Motor neuron (in vitro differentiated cells): ENCODE data around the gene CCDC69. TPM values are rescaled to one million over a fixed set of nuclear protein-coding genes. Genes with fewer than 3 reads are reported as not detected.
"Not testable (repeated sequence)": the region's sequence is repeated elsewhere in the genome, so short reads cannot be mapped to it uniquely, and the experiment has no call there.

ENCODE experiments used
- ATAC-seq, 8 experiments: fragments of 200-7000 bp; cut with Tn5 transposase; replicated peaks in 6 of 8; 2 replicates each; pipeline ENCODE4 v1.8.0; 2021; ENCODE audit warnings: mild to moderate bottlenecking in 8 of 8, moderate library complexity in 8 of 8
- H3K27ac ChIP-seq, 2 donors: fragments of 250-450 bp; sonication (Bioruptor Pico); 2 replicates each; pipeline ENCODE4 v1.9.0; 2021; ENCODE audit warnings: antibody characterized with exemption in 2 of 2, mild to moderate bottlenecking in 2 of 2, moderate library complexity in 1 of 2
- H3K4me1 ChIP-seq, 2 donors: fragments of 250-450 bp; sonication (Bioruptor Pico); replicated peaks in 1 of 2; 2 replicates each; pipeline ENCODE4 v1.6.1; 2021; ENCODE audit warnings: antibody characterized with exemption in 2 of 2, mild to moderate bottlenecking in 2 of 2, moderate library complexity in 1 of 2
- H3K4me3 ChIP-seq, 5 donors: fragments of 250-450 bp; sonication (Bioruptor Pico); 2 replicates each; pipeline ENCODE4 v1.9.0; 2021; ENCODE audit warnings: antibody characterized with exemption in 5 of 5, mild to moderate bottlenecking in 5 of 5, moderate library complexity in 4 of 5
- WGBS, 10 experiments: fragments of 450-650 bp; shearing (Covaris generic); methylation state at CpG; one replicate each; pipeline ENCODE4 v1.0.0; 2022; 5-methylcytosine and 5-hydroxymethylcytosine counted together
- in situ Hi-C, 9 experiments: fragments of 400-800 bp; cut with MboI; loops; one replicate each; pipeline ENCODE4 v1.15.0; 2021; ENCODE audit warnings: low sequenced_read_pairs in 9 of 9, low pct_unique_long_range_greater_than_20kb in 2 of 9; ENCODE audit not compliant: unreplicated experiment in 9 of 9
- total RNA-seq, 8 experiments: library from RNA; unstranded; fragments of 300-600 nt; gene quantifications; 2 replicates each; pipeline versions ENCODE4 v1.2.3 to v1.2.4, GENCODE V29; 2022

The CCDC69 gene
- total RNA-seq, 8 experiments from 2014 or later: 0.23 to 22.1 (median 1.1) TPM

- in situ Hi-C loops: no loop called here
- no peak overlapping the region for H3K4me3 ChIP-seq
- no peak overlapping the region for H3K27ac ChIP-seq
- 11 to 85% (median 59%) methylated on average over 3 to 5 of the region's 6 CpGs; no CpG with 5 or more reads in 6 of the 10 experiments for WGBS, 10 experiments
- peaks cover 3 to 13% of the 10 kb centered on the region in 2 donors for H3K4me1 ChIP-seq
- ATAC-seq: no peak
Measured at GRCh38 chr5:151180291-151180690, 43.6 kb downstream of the CCDC69 start.

DNA sequence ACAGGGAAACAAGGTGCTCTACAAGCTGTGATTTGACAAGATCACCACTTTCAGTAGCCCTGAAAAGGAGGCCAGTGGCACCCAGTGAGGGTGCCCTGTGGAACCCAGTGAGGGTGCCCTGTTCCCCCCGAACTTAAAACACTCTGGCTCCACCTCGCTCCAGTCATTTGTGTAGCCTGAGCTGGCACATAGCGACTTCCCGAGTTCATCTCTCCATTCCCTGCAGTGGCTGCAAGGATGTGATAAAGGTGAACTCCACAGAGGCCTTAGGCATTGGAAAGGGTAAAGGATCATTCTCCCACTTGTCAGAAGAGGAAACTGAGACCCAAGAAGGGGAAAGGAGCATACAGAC lies 44.4 kb downstream of the CCDC69 start:
- in situ Hi-C loops: no loop called here
- ATAC-seq: no peak
- H3K27ac ChIP-seq: no peak overlapping the region
- no peak overlapping the region for H3K4me3 ChIP-seq
- H3K4me1 ChIP-seq: peaks cover 3 to 13% of the 10 kb centered on the region in 2 donors
- 82 to 100% methylated on average over 1 to 2 of the region's 4 CpGs; no CpG with 5 or more reads in 8 of the 10 experiments for WGBS, 10 experiments

DNA sequence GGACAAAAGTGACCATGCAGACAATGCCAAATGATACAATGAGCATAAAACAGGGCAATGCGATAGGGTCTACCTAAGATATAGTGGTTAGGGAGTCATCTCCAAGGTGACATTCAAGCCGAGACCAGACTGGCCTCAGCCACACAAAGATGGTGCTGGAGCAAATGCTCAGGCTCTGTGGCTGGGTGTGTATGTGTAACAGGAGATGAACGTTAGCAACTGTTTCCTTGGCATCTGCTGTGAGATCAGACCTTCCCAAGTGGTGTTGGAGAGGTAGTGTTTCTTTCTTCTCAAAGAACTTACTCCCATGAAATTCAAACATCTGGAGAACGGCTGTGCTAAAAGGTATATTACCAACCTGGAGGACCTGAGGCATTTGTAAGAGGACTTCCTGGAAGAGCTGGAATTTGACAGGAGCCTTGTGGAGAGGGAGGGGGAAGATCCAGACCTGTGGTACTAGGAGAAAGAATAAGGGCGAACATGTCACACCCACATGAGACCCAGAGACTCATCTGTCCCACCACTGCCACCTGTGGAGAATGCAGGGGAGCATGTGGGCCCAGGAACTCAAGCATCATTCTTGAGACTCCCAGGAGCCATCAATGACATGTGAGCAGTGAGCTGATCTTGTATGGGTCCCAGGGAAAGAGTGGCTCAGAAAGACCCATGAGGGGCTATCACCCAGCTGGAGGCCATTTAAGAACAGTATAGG lies 45.0 kb downstream of the CCDC69 start:
- Histone ChIP-seq H3K27ac (no peak overlapping the region), H3K4me1 (peaks cover 3 to 13% of the 10 kb centered on the region in 2 donors), H3K4me3 (no peak overlapping the region)
- in situ Hi-C loops: no loop called here
- ATAC-seq: peak in 1 of 8 experiments; percentile 23
- whole genome bisulfite sequencing, 10 experiments: 0 to 93% (median 76%) methylated on average over 1 to 5 of the region's 5 CpGs; no CpG with 5 or more reads in 3 of the 10 experiments

DNA sequence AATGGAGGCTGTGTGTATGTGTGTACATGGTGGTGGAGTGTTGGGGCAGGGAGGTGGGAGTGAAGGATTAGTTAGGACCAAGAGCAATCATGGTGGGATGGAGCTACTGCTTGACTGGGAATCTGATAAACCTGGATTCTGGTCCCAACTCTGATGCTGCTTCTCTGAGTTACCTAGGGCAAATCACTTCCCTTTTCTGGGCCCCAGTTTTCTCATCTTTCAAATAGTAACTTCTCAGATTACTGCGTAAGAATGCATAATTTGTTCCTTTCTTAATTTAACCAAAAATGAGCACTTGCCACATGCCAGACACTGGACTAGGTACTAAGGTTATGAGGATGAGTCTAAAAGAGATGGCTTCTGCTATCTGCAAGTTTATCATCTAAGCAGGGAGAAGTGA lies 45.5 kb downstream of the CCDC69 start:
- no peak for ATAC-seq
- WGBS, 10 experiments: 20 to 100% (median 93%) methylated on average over 1 of the region's 1 CpG; no CpG with 5 or more reads in 4 of the 10 experiments
- no peak overlapping the region for H3K27ac ChIP-seq
- H3K4me3 ChIP-seq: no peak overlapping the region
- in situ Hi-C loops: no loop called here
- H3K4me1 ChIP-seq: peaks cover 3 to 13% of the 10 kb centered on the region in 2 donors

- ATAC-seq, H3K27ac ChIP-seq, in situ Hi-C loops, H3K4me3 ChIP-seq, H3K4me1 ChIP-seq: not testable (repeated sequence)
- 40 to 88% (median 77%) methylated on average over 2 to 5 of the region's 5 CpGs; no CpG with 5 or more reads in 4 of the 10 experiments for WGBS, 10 experiments
Measured at GRCh38 chr5:151176268-151176667, 47.6 kb downstream of the CCDC69 start.

DNA sequence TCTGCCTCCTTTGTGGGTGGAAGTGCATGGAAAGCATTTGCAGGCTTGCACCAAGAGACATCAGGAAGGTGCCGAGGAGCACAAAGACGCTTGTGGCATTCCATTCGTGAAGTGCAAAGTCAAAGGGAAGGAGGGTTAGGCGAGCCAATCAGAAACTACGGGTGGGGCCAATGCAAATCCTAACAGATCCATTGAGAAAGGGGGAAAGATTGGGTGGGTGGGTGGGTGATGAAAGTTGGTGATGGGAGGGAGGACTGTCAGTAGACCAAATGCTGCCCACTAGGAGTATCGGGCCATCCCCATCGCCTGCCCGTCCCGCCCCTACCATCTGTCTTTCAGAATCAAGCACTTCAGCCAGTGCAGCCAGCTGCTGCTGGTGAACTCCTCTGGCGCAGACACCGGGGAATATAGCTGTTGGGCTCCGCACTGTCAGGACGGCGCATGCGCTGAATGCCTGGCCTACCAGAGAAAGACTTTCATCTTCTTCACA lies 49.2 kb downstream of the CCDC69 start:
- WGBS, 10 experiments: 0 to 90% (median 57%) methylated on average over 1 to 5 of the region's 15 CpGs; no CpG with 5 or more reads in 5 of the 10 experiments
- ATAC-seq: peak in 3 of 8 experiments; percentile 82 to 93 (median 84)
- Histone ChIP-seq H3K27ac (no peak overlapping the region), H3K4me1 (no peaks in the 10 kb centered on the region), H3K4me3 (no peak overlapping the region)
- in situ Hi-C loops: loop anchor here in 1 of 9 experiments (25.0 kb wide), 1 partner anchor 712 kb away; no protein-coding TSS in a partner anchor

DNA sequence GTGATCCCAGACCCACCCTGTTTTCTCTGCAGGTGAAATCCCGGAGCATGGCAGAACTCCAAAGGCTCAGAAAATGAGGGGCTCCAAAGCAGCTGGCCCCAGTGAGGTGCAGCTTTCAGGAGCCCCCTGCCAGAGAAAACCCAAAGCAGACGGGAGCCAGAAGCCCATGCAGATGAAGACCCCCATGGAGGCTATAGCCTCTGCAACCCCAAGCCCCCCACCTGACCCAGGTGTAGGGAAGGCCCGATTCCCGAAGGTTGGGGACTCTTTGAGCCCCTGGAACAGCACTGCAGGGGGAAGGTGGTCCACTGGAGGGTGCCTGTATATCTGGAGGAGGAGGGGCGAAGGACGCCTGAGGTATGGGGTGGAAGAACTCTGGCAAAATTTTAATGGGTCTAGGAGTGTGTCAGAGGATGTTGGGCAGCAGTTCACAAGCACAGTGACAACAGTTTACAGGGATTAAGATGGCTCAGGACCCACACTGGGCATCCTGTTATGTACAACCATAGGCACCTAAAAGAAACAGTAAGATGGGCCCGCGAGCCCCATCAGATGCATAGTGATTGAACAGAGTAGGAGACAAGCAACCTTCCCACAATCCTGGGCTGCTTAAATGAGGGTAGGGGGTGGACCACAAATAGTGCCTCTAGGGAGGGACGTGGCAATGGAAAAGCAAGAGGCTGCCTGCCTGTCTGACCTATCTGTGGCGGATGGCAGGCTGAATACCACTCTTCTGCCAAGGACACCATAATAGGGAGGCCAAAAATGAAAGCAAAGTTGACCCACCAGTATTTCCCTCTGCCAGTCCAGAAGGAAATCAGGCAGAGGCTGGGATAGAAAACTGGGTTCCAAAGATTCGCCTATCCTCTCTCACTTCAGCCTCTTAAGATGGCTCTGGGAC lies 49.9 kb downstream of the CCDC69 start:
- Histone ChIP-seq H3K27ac (no peak overlapping the region), H3K4me1 (no peaks in the 10 kb centered on the region), H3K4me3 (no peak overlapping the region)
- in situ Hi-C loops: loop anchor here in 1 of 9 experiments (25.0 kb wide), 1 partner anchor 712 kb away; no protein-coding TSS in a partner anchor
- no peak for ATAC-seq
- 79 to 100% (median 87%) methylated on average over 1 to 8 of the region's 11 CpGs; no CpG with 5 or more reads in 5 of the 10 experiments for WGBS, 10 experiments

GRCh38 chr5:151171529-151171928 lies 52.4 kb downstream of the CCDC69 start:
- WGBS, 10 experiments: 25 to 100% (median 60%) methylated on average over 1 of the region's 1 CpG; no CpG with 5 or more reads in 2 of the 10 experiments
- H3K27ac ChIP-seq: no peak overlapping the region
- H3K4me1 ChIP-seq: no peaks in the 10 kb centered on the region
- no peak for ATAC-seq
- in situ Hi-C loops: loop anchor here in 1 of 9 experiments (25.0 kb wide), 1 partner anchor 709 kb away; no protein-coding TSS in a partner anchor
- no peak overlapping the region for H3K4me3 ChIP-seq

GRCh38 chr5:151168602-151169344 lies 55.1 kb downstream of the CCDC69 start:
- in situ Hi-C loops: loop anchor here in 1 of 9 experiments (25.0 kb wide), 1 partner anchor 706 kb away; no protein-coding TSS in a partner anchor
- WGBS, 10 experiments: 47 to 96% (median 77%) methylated on average over 1 to 10 of the region's 10 CpGs

DNA sequence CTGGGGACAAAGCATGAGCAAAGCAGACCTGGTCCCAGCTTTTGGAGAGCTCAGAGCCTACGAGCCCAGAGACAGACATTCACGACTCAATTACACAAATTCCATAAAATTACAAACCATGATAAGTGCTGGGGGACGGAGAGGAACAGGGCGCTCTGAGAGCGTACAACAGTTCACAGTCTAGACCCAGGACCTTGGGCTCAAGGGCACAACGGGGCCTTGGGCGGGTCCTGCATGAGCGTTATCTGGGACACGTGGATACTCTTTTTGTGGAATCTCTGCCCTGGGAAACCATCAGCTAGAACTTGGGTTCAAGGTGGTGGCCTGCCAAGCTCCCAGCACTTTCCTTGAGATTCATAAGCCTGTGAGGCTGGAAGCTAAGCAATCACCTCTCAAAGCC lies 56.9 kb downstream of the CCDC69 start:
- Histone ChIP-seq H3K4me3 (no peak overlapping the region), H3K27ac (no peak overlapping the region), H3K4me1 (no peaks in the 10 kb centered on the region)
- in situ Hi-C loops: loop anchor here in 1 of 9 experiments (25.0 kb wide), 1 partner anchor 705 kb away; no protein-coding TSS in a partner anchor
- 16 to 100% (median 68%) methylated on average over 1 to 5 of the region's 9 CpGs; no CpG with 5 or more reads in 5 of the 10 experiments for WGBS, 10 experiments
- no peak for ATAC-seq

More at GRCh38 chr5:151168602-151169344, 55.1 kb downstream of the CCDC69 start:
- Histone ChIP-seq H3K4me3 (no peak overlapping the region), H3K4me1 (no peaks in the 10 kb centered on the region), H3K27ac (no peak overlapping the region)
- ATAC-seq: no peak

DNA sequence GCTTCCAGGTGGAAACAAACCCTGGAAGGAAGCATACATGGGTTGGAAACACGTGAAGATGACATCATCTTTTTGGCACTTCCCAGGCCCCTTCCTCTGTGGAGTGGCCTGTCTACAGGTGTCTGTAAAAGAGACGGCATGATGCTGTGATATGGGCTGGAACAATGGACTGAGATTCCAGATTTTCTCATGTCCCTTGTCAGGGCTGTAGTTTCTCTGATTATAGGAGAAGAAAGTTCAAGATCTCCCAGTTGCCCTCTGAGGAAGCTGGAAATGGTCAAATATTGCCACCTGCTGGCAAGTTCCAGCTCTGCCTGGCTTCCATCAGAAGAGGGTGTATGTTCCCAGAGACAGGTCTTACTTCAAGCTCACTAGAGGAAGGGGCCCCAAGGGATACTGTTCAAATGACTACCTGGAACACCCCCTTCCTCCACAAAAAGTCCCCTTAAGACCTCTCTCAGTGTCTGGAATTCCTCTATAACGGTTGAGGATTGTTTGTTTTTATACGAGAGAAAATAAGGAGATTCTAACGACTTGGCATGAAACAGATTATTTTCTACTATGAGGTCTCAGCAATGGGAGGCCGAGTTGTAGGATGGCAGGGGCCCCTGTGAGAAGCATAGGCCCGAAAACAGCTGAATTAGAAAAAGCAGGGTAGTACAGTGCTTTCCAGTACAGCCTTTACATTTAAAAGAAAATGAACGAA lies 59.1 kb downstream of the CCDC69 start:
- in situ Hi-C loops: loop anchor here in 1 of 9 experiments (25.0 kb wide), 1 partner anchor 703 kb away; no protein-coding TSS in a partner anchor
- 0 to 50% (median 25%) methylated on average over 2 to 7 of the region's 8 CpGs for WGBS, 10 experiments
- Histone ChIP-seq H3K4me1 (no peaks in the 10 kb centered on the region), H3K4me3 (no peak overlapping the region), H3K27ac (no peak overlapping the region)
- ATAC-seq: peak; percentile 91 to 100 (median 98)
